HG02759 (cell line): ENCODE data around the gene GRK1.
"Not testable (repeated sequence)": the region's sequence is repeated elsewhere in the genome, so short reads cannot be mapped to it uniquely, and the experiment has no call there.

Experiments
- ATAC-seq: cut with Tn5 transposase; IDR thresholded peaks from one replicate; pipeline ENCODE4 v1.9.1; 2021; ENCODE audit warnings: mild to moderate bottlenecking, moderate library complexity; ENCODE audit not compliant: unreplicated experiment

Gene GRK1

GRCh38 chr13:113666951-113667701, at the start of gene GRK1:
Gene GRK1 (plus strand): TSS chr13:113667219. CDS start chr13:113667387, 168 bp downstream.
- ATAC-seq, result no peak

- ATAC-seq, result no peak
Observed at GRCh38 chr13:113617961-113618360, 49.1 kb upstream of the GRK1 start.

- ATAC-seq, result no peak
Observed at GRCh38 chr13:113618455-113618854, 48.6 kb upstream of the GRK1 start.

DNA sequence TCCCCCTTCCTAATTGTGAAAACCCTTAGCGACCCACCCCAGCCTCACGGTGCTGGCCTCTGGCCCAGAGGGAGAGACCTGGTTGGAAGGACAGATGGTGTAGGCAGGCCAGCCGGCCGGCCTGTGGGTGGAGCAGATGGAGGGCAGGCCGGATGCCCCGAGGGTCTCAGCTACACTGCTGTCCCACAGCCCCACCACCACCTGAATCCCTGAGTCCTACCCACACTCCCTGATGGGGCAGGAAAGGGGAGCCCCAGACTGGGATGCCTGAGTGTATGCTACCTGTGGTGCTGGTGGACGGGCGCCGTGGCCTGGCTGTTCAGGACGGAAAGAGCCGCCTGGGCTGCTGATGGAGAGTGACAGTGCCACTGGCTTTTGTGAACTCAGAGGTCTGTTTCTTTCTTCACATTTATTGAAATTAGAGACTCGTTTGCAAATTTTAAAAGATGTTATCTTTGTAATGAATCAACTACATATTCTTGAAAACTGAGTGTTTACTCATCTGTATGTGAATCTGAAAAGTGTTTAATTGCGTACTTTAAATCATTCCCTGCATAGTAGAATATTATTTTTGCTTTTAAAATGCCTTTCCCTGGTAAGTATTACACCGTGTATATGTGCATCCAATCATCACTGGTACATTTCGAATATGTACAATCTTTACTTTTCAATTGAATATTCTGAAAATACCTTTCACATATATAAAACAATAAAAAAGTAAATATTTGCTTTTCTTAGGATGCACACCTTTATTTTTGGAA, 46.8 kb upstream of the GRK1 start:
- no peak for ATAC-seq

DNA sequence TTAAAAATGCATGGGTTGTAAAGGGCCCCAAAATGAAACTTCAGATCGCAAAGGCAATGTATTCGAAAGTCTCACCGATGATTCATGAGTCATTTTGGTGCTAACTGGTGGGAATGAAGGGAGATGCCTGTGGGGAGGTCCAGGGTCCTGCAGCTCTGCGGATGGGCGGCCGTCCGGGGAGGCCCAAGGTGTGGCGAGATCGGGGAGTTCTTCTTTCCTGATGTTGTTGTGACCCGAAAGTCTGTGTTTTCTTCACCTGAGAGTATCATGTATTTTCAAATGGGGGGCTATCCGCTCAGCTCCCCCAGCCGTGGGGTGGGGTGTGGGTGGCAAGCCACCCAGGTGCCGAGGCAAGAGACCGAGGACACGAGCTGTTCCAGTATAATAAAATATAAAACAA, 46.0 kb upstream of the GRK1 start:
- ATAC-seq, result no peak

- not testable (repeated sequence) for ATAC-seq
Observed at GRCh38 chr13:113621498-113621897, 45.5 kb upstream of the GRK1 start.

- not testable (repeated sequence) for ATAC-seq
Observed at GRCh38 chr13:113621986-113622550, 45.0 kb upstream of the GRK1 start.

GRCh38 chr13:113622791-113623490, 44.1 kb upstream of the GRK1 start:
- no peak for ATAC-seq

DNA sequence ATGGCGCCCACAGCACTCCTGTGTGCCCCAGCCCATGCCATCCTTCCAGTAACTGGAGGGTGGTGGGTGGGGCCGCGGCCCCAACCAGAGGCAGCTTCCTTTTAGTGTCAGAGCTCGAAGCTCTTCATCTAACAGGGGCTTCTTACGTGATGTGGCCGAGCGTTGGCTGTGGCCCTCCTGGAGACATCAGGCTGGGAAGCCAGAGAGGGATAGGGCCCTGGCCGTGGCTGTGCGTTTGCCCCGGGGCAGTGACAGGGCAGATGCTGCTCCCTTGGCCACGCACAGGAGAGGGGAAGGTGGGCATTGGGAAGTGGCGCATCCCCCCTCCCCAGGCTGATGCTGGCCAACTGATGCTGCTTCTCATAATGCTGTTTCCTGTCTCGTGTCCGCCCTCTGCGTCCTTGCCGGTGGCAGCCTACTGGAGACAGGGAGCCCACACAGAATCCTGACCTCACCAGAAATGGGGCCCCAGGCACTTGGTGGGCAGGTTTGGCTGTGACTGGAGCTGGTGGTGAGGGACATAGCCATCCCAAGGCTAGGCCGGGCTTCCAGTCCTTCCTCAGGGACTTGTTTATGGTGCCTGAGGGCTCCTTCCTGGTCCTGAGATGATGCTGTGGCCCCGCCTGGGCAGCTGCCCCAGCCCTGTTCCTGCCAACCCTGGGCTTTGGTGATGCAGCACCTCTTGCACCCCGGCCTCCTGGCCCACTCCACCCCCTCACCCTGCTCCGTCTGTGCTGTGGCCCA, 43.4 kb upstream of the GRK1 start:
- no peak for ATAC-seq

DNA sequence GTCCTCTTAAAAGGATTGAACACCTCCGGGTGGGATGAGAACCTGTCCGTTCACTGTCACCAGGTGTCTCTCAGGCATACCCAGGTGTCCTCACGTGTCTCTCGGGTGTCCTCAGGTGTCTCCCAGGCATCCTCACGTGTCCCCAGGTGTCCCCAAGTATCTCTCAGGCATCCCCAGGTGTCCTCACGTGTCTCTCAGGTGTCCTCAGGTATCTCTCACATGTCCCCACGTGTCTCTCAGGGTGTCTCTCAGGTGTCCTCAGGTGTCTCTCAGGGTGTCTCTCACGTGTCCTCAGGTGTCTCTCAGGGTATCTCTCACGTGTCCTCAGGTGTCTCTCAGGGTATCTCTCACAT, 42.8 kb upstream of the GRK1 start:
- ATAC-seq, result no peak

DNA sequence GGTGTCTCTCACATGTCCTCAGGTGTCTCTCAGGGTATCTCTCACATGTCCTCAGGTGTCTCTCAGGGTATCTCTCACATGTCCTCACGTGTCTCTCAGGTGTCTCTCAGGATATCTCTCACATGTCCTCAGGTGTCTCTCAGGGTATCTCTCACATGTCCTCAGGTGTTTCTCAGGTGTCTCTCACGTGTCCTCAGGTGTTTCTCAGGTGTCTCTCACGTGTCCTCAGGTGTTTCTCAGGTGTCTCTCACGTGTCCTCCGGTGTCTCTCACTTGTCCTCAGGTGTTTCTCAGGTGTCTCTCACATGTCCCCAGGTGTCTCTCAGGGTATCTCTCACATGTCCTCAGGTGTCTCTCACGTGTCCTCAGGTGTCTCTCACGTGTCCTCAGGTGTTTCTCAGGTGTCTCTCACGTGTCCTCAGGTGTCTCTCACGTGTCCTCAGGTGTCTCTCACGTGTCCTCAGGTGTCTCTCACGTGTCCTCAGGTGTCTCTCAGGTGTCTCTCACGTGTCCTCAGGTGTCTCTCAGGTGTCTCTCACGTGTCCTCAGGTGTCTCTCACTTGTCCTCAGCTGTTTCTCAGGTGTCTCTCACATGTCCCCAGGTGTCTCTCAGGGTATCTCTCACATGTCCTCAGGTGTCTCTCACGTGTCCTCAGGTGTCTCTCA, 42.2 kb upstream of the GRK1 start:
- ATAC-seq, result not testable (repeated sequence)

- no peak for ATAC-seq
Observed at GRCh38 chr13:113625965-113626721, 40.9 kb upstream of the GRK1 start.

DNA sequence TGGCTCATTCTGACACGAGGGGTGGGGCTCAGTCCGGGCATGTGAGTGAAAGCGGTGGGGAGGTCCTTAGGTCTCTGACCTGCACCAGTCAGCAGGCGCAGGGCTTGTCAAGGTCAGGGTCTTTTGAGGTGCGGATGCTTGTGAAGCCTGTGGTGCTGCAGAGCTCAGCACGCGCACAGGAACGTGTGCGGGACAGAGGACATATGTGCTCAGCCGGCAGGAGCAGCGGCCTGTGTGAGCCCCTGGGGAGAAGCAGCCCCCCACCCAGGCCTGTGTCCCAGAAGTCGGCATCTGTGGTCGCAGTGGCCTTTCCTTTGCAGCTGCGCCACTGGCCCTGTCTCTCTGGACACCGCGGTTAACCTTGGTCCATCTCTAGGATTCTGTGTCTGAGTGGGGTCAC, 39.9 kb upstream of the GRK1 start:
- no peak for ATAC-seq

DNA sequence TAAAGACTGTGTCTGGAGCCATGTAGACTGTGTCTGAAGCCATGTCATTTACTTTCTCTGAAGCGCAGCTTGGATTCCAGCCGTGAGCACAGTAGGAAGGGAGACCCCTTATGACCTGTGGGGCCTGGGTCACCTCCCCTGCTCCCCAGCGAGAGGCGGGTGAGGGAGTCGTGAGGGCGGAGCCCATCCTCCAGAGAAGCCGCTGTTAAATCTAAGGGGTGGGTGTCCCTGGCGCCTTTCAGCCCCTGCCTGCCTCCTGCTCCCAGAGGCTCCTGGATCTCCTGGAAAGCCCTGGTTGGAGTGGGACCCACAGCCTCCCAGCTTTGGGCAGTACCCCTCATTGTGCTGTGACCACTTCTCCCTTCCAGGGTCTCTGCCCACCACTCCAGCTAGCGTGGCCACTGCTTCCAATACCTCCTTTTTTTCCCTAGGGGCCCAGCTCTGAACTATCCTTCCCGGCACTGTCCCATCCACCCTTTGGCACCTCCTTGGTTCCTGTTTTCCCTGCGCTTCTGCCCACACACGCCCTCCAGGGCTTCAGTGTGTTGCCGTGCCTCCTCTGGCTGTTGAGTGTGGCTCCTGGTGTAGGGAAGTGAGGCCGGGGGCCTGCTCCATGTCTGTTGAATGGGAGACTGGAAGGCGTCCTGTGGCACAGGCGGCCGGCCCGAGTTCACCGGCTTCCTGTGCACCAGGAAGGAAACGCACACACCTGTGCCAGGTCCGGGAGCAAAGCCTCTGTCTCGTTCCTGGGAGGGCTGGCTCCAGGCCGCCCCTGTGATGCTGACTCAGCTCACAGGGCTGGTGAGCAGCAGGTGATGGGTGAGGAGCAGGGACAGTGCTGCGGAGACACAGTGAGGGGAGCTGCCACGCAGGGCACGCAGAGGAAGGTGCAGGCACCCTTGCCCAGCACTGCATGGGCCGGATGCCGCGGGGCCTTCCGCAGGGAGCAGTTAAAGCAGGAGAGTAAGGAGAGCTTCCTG, 38.4 kb upstream of the GRK1 start:
- no peak for ATAC-seq

DNA sequence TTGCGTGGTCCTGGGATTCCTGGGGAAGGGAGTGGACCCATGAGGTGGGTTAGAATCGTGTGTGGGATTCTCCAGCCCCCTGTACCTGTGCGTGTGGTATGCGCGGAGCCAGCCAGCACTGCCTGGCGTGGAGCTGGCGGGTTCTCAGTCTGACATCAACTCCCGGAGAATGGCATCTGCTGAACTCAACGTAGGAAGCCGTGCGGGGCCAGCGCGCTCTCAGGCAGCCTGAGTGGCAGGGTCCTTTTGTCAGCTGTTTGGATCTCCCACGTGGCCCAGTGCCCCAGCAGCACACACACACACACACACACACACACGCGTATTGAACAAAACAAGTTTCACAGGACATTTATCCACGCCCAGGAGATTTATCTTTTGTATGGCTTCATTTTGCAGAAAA, 37.2 kb upstream of the GRK1 start:
- ATAC-seq, result no peak

DNA sequence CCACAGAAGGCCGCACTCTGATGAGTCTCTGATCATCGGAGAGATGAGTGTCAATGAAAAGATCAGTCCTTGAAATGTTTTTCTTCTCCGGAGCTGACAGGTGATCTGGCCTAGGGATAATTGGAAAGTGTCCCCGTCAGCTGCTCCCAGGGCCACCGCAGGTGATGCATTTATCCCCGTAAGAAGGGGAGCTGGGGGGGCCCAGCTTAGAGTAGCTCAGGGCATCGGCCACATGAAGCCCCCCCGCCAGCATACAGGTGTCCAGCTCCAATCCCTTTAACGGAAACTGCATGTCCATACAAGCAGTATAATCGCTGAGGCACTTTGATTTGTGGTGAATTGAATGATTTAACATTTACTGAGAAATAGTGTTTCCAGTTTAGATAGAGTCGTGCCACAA, 36.7 kb upstream of the GRK1 start:
- no peak for ATAC-seq

DNA sequence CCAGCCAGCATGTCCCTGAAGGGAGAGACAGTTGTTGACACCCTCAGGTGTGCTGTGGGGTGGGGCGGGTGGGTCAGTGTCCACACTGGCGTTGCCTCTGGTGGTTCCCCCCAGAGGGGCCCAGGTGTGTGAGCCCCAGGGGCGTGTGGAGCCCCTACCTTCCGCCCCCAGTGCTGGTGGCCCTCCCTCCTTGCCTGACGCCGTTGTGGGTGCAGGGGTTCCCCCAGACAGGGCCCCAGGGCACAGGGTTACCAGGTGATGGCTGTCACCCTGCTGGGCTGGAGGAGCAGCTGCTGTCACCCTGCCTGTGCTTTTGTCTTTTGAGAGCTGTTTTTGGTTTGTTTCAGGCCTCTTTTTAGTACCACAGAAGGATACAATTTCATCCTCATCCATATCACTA, 36.2 kb upstream of the GRK1 start:
- ATAC-seq, result no peak

DNA sequence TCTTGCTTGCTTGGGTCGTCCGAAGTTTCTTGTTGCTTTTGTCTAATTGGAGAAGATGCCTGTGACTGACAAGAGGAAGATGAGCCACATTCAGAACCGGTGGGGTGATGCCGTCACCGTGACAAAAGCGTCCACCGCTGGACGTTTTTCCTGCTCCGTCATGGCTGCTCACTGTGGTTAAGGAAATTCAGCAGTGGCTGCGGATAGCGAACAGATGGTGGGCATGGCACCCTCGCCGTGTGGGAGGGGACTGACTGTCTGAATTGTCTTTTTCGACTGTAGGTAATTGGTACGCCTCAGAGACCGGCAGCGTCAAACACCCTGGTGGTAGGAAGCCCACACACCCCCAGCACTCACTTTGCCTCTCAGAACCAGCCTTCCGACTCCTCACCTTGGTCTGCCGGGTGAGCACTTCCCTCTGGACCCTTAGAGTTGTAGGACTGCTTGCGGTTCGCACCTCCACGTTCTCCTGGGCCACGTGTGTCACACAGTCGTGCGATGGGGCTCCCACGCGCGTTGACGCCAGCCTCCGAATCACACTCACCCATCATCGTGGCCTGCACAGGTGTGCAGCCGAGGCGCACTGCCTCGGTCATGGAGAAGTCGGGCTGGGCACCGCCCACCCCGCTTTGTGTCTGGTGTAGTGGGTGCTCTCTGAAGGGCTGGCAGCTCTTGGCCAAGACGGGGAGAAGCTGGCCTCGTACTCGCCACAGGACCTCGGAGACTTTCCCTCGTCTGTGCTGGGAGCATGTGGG, 35.5 kb upstream of the GRK1 start:
- ATAC-seq, result no peak
